Activated CD8-positive, alpha-beta memory T cell treated with anti-CD3 and anti-CD28 coated beads, Interleukin-2, amount 50 U/mL, for 24 hours (primary cell): ENCODE results near the gene BMERB1.
A peak's percentile ranks its signal among the peaks of the same experiment; 100 is the strongest.
"Not testable (repeated sequence)": the region's sequence is repeated elsewhere in the genome, so short reads cannot be mapped to it uniquely, and the experiment has no call there.

Experiments used
- DNase-seq: peaks from one replicate; pipeline ENCODE4 v3.0.0-alpha.2; 2020; ENCODE audit errors: extremely low read depth

Gene BMERB1

DNA sequence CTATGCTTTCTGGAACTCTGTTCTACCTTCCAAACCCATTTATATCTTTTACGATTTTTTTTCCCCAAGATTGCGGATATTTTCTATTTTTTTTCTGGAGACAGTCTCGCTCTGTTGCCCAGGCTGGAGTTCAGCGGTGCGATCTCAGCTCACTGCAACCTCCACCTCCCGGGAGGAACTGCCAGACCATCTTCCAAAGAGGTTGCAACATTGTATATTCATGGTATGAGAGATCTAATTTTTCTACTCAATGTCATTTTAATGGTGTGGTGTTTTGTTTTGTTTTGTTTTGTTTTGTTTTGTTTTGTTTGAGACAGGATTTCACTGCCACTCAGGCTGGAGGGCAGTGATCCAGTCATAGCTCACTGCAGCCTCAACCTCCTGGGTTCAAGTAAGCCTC is 8.5 kb upstream of the BMERB1 start:
- no peak for DNase-seq

DNA sequence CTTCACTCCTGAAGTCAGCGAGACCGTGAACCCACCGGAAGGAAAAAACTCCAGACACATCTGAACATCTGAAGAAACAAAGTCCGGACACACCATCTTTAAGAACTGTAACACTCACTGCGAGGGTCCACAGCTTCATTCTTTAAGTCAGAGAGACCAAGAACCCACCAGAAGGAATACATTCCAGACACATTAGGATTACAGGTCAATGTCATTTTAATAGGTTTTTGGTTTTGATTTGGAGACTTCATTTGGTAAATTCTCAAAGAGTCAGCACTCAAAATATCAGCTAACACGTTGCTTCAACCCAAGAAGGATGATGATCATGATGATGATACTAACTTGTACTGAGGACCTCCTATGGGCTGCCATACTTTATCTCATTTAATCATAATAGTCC is 7.6 kb upstream of the BMERB1 start:
- DNase-seq: no peak

DNA sequence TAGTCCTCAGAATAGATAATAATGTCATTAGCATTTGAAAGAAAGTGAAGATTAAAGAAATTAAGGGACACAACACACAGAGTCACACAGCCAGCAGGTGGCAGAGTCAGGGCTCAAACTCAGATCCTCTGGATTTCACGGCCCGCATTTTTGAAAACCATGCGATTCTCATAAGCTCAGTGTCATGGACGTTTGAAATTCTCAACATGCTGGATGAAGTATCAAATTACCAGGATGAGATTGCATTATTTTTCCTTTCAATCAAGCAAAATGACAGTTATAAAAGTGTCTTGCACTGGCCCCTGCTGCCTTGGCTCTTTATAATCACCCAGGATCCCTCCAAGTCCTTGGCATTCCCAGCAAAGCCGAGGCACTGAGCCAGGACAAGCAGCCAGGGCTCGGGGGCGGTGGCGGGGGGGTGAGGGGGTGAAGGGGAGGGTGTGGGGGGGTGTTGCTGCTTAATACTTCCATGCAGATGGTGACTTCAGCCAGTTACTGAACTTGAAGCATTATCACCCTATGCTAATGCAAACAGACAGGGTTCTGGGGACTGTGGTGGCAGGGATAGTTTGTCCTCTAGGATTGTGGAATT is 6.6 kb upstream of the BMERB1 start:
- DNase-seq: peak; percentile 31

DNA sequence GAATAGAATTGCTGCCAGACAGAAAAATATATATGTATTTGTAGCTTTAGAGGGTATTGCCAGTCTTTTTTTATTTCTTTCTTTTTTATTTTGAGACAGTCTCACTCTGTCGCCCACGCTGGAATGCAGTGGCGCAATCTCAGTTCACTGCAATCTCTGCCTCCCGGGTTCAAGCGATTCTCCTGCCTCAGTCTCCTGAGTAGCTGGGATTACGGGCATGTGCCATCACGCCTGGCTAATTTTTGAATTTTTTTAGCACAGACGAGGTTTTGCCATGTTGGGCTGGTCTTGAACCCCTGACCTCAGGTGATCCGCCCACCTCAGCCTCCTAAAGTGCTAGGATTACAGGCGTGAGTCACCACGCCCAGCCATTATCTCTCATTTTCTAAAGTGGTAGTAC is 3.5 kb upstream of the BMERB1 start:
- DNase-seq: not testable (repeated sequence)

DNA sequence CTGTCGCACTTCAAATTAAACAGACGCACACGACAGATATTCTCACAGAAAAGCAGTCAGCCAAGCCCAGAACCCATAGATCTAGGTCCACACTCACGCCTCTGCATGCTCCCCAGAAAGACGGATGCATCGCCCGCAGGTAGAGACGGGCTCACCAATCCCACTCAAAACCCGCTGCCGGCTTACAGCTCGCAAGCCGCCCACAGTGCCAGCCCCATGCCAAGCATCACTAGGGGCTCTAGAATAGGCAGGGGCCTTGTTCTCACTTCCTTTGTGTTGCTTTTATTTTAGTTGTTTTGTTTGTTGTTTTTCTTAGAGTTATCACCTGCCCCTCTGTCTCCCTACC is 336 bp upstream of the BMERB1 start:
- no peak for DNase-seq

DNA sequence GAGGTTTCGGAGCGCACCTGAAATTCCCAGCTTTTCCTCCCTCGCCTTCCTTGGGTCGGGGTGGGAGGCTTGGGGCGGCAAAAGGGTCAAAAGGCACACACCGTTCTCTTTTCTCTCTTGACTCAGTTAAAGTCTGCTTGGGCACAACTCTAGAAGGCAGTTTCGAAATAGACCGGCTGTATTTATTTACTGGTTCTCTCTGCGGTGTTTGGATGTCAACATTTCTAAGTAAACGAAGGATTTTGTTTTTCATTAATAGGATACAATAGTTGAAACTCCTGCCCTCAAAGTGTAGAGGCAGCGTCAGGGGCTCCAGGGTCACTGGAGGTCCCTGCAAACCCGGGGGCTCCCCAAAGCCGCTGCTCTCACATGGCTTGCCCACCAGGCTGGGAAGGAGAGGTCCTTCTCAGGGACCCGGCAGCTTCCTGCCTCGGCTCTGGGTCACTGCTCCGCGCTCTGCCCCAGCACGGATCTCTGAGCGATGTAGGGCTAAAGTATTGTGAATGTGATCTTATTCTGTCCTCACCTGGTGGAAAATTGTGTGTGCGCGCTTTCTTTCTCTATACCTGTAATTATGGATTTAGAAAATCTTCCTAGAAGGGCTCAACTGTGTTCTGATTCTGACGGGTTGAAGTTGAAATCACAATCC is 952 bp downstream of the BMERB1 start:
- no peak for DNase-seq

DNA sequence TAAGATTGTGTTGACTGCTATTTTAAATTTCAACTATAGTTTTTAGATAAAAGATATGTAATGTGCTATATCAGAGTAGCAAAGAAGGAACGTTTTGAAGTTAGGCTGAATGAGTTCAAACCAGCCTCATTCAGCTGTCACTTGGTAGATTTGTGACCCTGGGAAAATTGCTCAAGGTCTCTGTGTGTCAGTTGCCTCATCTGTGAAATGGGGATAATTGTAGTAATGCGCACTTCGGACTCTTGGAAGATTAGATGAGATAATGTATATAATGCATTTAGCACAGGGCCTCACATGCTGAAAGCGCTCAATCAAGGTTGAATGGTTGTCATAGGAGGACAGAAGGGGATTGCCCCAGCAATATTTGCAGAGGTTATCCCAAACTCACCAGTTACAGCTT is 4.7 kb downstream of the BMERB1 start:
- DNase-seq: no peak

DNA sequence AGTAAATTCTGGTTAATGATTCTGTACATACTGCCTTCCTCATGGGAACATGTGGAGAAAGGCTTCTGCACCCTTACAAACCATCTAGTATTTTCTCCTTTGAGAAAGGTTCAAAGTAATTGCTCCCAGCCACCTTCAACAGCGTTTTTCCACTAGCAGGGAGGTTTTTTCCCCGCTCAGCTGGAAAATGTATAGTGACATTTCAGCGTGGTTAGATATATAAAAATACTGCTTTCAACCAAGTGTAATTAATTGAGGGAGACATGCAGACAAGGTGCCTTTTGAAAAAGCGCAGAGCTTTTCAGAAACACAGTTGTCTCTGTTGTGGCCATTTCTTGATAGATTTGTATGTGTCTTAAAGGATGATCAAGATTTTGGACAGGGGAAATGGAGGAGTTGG is 5.1 kb downstream of the BMERB1 start:
- no peak for DNase-seq

DNA sequence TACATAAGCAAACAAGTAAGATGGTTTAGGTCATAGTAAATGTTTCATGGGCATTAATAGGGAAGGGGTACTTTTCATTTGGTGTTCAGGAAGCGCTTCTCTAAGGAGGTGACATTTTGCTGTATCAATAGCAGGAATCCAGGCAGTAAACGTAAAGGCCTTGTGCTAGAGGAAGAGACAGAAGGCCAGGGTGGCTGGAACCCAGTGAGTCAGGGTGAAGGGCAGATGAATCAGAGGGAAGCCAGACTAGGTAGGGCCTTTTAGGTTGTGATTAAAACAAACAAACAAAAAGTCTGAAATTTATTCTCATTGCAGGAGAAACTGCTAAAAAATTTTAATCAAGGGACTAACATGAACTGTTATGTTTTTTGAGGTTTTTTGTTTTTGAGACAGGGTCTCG is 6.5 kb downstream of the BMERB1 start:
- no peak for DNase-seq

DNA sequence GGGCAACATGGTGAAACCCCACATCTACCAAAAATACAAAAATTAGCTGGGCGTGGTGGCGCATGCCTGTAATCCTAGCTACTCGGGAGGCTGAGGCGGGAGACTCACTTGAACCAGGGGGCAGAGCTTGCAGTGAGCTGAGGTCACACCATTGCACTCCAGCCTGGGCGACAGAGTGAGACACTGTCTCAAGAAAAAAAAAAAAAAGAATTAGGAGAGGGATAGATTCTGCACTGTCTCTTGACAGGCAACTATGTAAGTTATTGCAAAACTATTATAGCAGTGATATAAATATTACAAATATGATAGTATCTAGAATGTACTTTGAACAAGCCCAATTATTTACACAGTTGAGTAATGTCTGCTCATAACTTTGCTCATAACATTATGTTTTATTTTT is 7.8 kb downstream of the BMERB1 start:
- DNase-seq: not testable (repeated sequence)

DNA sequence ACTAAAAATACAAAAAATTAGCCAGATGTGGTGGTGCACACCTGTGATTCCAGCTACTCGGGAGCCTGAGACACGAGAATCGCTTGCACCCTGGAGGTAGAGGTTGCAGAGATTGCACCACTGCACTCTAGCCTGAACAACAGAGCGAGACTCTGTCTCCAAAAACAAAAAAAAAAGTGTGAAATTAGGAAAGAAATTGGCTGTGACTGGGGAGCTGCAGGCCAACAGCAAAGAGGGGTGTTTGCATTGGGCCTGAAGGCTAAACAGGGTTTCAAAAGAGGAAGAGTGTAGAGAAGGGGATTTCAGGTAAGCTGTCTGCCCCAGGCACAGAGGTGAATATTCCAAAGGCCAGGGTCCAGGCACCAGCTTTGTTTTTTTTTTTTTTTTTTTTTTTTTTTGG is 9.4 kb downstream of the BMERB1 start:
- no peak for DNase-seq

DNA sequence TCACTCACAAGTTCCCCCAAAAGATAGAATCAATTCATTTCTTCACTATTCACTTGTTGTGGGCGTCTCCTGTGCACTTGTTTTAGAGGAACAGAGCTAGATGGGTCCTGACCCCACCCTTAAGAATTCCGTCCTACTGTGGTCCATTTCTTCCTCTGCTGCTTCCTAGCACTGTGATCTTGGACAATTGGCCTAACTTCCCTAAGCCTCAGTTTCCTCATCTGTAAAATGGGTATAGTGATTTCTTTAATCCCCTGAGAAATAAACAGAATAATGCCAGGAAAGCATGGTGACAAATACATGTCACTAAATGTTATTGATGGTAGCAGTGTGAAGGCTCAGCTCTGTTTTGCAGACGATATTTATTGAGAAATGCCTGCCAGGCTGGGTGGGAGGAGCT is 9.9 kb downstream of the BMERB1 start:
- DNase-seq: no peak

DNA sequence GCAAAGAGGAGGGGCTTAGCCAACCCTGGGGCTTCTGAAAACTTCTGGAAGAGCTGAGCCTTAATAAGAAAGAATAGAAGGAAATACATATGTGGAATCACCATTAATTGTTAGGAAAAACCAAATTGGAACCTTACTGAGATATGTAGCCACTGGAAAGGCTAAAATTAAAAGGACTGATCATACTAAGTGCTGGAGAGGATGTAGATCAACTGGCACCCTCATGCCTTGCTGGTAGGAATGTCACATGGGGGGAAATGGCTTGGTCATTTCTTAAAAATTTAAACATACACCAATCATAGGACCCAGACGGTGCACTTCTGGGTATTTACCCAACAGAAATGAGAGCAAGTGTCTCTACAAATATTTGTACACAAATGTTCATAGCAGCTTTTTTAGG is 11.1 kb downstream of the BMERB1 start:
- no peak for DNase-seq

DNA sequence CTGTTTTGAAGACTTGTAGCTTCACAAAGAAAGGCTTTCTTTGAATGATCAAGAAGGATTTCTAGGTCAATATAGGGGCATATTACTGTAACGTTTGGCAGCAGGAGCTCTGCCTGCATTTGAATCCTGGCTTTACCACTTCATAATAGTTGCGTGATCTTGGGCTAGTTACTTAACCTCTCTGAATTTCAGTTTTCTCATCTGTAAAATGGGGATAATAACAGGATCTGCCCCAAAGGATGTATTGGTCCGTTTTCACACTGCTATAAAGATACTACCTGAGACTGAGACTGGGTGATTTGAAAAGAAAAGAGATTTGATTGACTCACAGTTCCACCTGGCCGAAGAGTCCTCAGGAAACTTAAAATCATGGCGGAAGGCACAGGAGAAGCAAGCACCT is 12.5 kb downstream of the BMERB1 start:
- DNase-seq: no peak

DNA sequence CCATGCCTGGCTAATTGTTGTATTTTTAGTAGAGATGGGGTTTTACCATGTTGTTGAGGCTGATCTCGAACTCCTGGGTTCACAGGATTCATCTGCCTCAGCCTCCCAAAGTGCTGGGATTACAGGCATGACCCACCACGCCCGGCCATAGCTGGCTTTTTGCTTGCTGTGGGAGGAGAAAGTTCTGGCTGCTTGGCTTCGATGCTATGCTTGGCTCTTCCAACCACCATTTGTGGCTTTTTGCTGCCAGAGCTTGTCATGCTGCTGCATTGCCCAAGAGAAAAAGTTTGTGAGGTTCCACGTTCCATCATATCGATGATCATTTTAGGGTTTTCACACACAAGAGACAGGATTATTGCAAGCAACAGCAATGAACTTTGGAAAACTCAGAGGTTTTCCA is 16.2 kb downstream of the BMERB1 start:
- no peak for DNase-seq

DNA sequence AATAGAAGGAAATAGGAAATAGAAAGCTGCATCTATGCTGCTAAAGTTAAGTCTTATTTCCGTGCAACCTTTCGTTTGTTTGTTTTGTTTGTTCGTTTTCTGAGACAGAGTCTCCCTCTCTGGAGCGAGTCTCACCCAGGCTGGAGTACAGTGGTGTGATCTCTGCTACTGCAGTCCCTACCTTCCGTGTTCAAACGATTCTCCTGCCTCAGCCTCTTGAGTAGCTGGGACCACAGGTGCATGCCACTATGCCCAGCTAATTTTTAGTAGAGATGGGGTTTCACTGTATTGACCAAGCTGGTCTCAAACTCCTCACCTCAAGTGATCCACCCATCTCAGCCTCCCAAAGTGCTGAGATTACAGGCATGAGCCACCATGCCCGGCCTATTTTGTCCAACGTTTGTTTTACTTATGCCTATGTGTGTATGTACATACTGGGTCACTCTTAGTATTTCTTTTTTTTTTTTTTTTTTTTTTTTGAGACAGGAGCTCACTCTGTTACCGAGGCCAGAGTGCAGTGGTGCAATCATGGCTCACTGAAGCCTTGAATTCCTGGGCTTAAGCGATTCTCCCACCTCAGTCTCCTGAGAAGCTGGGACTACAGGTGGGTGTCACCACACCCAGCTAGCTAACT is 16.8 kb downstream of the BMERB1 start:
- no peak for DNase-seq

DNA sequence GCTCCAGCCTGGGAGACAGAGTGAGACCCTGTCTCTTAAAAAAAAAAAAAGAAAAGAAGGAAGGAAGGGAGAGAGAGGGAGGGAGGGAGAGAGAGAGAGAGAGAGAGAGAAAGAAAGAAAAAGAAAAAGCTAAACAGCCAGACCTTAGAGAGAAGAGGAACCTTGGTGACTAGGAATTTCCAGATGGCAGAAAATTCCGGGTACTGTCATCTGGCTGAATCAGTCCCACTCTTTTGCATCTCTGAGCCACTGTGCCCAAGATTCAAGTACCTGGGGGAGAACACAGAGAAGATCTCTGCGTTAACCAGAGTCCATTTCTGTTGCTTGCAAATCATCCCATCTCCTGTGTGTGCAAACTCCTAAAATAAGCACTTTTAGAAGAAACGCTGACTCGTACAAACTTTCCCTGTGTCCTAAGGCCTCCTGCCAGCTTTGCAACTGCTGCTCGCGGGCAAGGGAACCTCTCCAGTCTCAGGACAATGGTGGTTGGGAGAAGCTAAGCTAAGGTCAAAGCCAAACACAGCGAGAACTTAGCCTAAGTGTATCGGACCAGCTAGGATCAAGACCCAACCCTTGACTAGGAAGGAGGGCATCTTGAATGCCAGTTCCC is 18.0 kb downstream of the BMERB1 start:
- DNase-seq: no peak

DNA sequence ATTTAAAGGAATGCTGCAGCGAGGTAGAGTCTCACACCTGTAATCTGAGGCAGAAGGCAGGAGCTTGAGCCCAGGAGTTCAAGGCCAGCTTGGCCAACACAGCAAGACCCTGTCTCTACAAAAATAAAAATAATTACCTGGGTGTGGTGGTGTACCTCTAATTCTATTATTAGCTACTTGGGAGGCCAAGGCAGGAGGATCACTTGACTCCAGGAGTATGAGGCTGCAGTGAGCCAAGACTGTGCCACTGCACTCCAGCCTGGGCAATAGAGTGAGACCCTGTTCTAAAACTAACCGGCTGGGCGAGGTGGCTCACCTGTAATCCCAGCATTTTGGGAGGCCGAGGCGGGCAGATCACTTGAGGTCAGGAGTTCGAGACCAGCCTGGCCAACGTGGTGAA is 18.9 kb downstream of the BMERB1 start:
- DNase-seq: not testable (repeated sequence)

DNA sequence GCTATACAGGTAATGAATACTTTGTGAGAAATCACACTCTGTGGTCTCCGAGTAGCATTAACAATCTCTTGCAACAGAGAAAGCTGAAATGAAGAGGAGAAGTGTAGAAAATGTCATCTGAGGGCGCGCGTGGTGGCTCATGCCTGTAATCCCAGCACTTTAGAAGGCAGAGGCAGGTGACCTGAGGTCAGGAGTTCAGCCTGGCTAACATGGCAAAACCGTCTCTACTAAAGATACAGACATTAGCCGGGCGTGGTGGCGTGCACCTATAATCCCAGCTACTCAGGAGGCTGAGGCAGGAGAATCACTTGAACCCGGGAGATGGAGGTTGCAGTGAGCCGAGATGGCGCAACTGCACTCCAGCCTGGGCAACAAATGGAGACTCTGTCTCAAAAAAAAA is 20.5 kb downstream of the BMERB1 start:
- not testable (repeated sequence) for DNase-seq

DNA sequence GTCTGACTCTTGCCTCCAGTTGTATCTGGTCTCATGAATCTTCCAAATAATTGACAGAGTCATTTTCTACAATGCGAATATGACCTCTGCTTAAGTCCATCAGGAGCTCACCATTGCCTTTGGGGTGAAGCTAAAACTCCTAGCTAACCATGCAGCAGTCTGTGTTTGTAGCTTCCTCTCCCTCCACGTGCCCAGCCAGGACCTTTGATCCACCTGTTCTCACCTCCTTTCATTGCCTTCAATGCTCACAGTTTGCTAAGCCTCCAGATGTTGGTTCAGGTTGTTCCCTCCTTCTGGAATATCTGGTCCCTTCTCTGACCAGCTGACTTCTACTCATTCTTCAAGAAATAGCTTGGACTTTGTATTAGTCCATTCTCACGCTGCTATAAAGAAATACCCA is 23.0 kb downstream of the BMERB1 start:
- no peak for DNase-seq

DNA sequence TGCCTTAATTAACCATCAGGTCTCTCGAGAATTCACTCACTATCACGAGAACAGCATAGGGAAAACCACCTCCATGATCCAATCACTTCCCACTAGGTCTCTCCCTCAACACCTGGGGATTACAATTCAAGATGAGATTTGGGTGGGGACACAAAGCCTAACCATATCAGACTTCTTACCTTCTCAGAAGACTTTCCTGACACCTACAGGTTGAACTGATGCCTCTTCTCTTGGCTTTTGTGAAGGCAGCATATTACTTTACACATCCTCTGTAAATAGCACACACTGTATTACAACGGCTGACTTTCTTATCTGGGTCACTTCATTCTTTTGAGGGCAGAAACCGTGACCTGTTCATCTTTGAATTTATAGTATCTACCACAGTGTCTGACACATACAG is 23.6 kb downstream of the BMERB1 start:
- no peak for DNase-seq

DNA sequence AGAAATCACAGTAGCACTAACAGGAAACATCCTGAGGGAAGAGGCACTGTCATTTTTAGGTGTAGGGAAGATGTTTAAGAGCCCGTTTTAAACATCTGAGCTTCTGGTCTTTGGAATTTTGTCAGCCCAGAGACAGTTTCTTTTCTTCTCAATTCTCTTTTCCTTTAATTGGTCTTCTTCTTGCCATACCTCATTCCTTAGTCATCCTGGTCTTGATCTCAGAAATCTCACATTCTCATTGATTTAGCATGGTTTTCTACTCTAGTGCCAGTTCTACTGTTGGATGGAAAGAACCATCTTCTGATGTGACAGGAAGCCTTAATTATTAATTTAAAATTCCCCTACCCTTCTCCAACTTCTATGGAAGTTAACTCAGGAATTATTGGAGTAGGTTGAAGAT is 25.4 kb downstream of the BMERB1 start:
- no peak for DNase-seq

DNA sequence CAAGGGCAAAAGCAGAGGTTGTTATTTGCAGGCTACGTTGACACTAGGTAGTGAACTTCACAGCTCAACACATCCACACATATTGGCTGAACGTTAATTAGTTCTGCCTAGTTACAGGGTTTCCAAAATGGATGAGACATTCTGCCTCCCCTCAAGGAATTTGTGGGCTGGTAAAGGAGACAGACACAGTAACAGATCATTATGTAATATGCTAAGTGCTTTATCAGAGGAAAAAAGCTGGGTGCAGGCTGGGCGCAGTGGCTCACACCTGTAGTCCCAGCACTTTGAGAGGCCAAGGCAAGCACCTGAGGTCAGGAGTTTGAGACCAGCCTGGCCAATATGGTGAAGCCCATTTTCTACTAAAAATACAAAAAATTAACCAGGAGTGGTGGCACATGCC is 26.2 kb downstream of the BMERB1 start:
- DNase-seq: no peak
